A204.1 (cell line): ENCODE data around the gene FAM9C.
"Not testable (repeated sequence)": the region's sequence is repeated elsewhere in the genome, so short reads cannot be mapped to it uniquely, and the experiment has no call there.

Experiments used
- FAIRE-seq: peaks from 2 replicates; lab custom pipeline; 2012; peaks lifted over from hg19 to GRCh38; lab: Jason Lieb, UNC

The FAM9C gene

DNA sequence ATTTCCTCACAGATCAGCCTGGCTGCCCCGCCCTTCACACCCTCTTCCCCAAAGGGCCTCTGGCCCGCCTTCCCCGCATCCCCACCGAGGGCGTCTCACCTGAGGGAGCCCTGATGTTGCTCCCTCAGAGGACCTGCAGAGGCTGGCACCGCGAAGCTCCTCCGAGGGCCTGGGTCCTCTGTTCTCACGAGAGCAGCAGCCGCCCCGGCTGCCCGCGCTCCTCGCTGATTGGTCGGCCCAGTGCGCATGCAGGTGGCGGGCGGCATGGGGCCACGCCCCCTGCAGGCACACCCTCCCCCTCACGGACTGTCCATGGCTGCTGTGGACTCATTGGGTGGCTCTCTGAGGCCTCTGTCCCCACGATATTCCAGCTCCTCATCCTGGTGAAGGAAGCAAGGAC, at the start of gene FAM9C:
Gene FAM9C, minus strand, starts transcription at position 180 of the 400 bp plus-strand sequence. CDS start 831 bp downstream, outside the sequence.
- FAIRE-seq: no peak

- no peak for FAIRE-seq
Observed at GRCh38 chrX:13093529-13094140, 49.2 kb upstream of the FAM9C start.

GRCh38 chrX:13092455-13092941, 48.1 kb upstream of the FAM9C start:
- no peak for FAIRE-seq

DNA sequence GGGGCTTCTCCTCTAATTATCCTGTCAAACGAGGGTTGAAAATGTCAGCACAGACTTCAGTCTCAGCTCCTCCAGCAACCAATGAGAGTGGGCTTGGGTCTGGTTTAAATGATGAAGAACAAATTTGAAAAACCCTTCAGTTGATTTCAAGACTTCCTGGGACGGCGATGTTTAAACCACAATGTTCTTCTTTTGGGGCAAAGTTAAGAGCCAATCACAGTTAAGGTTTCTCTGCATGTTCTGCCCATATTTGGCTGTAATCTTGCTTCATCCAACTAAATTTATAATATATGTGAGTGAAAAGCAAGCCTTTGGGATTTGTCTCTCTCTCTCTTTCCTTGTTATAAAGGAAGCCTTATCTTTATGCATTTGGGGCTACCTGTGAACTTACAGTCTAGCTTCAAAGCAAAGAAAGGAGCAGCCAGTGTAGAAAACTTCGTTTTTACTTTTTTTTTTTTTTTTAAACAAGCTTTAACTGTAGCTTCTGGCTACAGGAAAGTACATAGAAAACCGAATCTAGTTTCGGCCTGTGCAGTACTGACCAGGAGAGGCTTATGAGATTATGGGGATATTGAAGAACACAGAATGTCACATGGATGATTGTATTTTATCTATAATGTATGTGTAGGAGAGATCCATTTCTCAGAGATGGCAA, 46.8 kb upstream of the FAM9C start:
- no peak for FAIRE-seq

GRCh38 chrX:13090339-13091110, 46.1 kb upstream of the FAM9C start:
- no peak for FAIRE-seq

DNA sequence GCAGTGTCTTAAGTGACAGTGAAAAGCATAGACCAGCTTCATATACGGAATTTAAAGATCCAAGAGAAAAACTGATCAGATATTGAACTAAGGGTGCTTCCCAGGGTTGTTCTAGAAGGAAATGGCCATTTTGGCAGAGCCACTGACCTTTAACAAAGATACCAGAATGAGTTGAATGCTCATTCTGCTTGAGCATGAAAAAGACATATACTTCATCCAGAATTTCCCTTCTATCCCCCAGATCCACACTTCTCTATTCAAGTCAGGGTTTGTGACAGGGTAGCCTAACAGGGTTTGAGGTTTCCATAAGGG, 45.6 kb upstream of the FAM9C start:
- FAIRE-seq: no peak

- no peak for FAIRE-seq
Observed at GRCh38 chrX:13088156-13088487, 43.7 kb upstream of the FAM9C start.

DNA sequence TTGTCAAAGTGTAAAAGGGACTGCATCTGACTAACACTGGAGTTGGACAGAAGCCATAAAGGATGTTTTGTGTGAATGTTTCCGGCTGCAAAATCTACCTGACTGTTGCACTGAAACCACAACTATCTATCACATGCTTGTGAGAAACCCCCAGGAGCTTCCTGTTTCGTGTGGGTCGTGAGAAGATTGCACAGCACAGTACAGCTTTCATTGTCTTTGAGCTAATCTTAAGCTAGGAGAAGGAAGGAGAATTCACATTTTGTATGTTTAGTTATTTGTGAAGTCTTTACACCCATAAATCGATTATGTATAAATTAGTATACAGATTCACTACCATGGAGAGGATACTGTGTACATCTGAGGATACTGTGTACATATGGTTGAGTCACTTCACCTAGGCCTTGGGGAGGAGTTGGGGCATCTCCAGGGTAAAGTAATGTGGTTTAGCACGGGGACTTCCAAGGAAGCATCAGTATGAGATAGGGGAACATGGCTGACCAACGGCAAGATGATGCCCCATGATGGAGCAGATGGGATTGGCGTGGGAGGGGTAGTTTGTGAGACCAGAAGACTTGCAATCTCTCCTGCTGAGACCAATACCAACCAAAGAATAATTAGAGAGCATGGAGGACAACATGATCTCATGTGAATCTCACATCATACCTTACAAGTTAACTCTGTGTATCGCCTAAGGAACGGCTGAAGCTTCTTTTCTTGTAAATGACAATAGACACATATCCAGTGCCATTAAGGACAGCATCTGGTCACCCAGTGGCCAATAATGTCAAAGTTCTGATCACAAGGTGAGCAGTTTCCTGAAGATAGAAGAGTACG, 43.1 kb upstream of the FAM9C start:
- FAIRE-seq: no peak

- not testable (repeated sequence) for FAIRE-seq
Observed at GRCh38 chrX:13086793-13087321, 42.4 kb upstream of the FAM9C start.

GRCh38 chrX:13086076-13086475, 41.7 kb upstream of the FAM9C start:
- no peak for FAIRE-seq

DNA sequence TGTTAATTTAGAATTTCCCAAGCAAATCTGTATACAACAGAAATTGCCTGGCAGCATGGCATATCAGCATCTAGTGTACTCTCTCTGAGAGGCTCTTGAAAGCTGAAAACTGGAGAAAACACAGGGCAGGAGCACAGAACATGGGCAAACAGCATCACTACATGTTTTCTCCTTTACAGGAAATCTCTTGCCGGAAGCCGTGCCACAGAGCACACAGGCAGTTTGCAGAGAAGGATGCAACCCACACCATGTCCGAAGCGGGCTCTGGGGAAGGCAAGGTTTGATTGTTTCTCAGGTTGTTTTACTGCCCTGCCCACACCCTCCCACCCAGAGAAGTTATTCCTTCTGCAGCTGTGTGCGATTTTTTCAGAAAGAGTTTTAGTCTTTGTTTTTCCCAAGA, 41.1 kb upstream of the FAM9C start:
- no peak for FAIRE-seq

DNA sequence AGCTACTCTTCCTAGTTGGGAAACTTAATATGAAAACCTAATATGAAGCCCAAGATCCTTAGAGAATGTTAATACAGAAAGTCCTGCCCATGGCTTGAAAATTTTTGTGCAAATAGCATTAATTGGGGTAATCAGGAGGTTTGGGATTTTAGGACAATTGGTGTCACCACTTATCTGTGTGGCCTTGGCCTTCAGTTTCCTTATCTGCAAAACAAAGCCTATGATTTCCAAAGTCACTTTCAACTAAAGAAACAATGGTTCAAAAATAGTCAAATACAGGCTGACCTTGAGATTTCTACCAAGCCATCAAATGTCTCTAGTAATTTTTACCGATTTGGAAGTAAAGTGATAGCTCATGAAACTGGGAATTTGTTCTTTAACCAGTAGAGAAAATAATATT, 40.2 kb upstream of the FAM9C start:
- no peak for FAIRE-seq

- FAIRE-seq: not testable (repeated sequence)
Observed at GRCh38 chrX:13083755-13084326, 39.4 kb upstream of the FAM9C start.

DNA sequence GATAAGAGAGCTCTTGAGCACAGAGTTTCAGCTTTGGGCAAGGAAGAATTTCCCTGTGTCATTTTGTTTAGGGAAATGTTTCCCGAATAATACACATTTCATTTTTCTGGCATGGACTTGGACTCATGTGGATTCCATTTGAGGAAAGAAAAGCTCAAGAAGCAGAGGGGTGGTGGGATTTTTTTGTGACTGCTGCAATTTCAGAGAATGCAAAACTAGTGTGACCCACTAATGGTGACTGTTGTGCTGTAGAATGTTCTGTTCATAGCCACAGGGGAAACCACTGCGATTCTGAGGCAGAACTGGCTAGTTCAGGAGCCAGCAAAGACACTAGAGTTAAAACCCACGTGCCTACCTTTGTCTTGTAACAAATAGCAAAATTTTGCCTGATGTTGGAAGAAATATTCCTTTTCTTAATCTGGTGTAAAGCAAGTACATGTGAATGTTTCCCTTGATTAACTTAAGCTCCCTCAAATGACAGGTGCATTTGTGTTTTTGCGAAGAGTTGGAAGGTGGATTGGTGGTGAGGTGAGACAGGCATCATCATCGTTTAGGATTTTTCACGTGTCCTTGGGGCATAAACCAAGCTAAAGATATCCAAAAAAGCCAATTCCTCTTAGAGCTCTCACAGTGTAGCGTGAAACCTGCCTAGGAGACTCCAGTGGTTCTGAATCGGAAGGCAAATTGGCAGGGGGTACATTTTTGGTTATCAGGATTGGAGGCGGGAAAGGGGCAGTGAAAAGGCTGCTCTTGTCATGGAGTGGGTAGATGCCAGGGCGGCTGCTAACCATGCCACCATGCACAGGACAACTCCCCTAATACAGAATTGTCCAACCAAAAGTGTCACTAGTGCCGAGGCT, 38.0 kb upstream of the FAM9C start:
- FAIRE-seq: no peak

DNA sequence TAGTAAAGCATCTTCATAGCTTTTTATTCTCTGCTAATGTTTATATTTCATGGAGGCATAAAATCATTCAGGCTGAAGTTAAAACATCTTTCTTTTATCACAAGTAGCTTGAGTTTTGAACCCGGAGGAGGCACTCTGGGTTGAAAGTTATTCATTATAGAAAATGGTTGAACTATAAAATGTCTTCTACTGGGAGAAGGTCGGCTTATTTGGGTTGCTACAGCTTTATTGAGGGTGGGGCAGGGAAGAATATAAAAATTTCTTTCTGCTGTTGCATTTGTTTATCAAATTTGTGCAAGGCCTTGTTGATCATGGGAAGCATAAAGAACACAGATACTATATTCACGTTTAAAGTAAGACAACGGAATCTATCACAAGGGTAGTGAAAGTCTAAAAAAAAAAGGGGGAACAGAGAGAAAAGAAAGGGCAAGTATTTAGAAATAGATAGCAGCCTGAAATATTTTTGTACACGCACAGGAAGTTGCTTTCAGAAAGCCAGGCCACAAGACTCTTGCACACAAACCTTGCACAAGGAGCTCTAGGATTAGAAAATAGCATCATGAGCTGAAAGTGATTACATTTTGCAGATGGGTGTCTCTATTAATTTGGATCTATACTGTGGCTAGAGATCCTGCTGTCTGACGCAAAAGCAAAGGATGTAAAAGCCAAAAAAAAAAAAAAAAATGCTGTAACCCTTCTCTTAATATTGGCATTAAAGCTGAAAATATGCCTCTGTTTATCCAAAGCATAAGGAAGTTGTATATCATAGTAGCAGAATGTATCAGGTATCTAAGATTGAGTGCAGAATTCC, 37.2 kb upstream of the FAM9C start:
- no peak for FAIRE-seq

- no peak for FAIRE-seq
Observed at GRCh38 chrX:13080128-13080795, 35.8 kb upstream of the FAM9C start.

DNA sequence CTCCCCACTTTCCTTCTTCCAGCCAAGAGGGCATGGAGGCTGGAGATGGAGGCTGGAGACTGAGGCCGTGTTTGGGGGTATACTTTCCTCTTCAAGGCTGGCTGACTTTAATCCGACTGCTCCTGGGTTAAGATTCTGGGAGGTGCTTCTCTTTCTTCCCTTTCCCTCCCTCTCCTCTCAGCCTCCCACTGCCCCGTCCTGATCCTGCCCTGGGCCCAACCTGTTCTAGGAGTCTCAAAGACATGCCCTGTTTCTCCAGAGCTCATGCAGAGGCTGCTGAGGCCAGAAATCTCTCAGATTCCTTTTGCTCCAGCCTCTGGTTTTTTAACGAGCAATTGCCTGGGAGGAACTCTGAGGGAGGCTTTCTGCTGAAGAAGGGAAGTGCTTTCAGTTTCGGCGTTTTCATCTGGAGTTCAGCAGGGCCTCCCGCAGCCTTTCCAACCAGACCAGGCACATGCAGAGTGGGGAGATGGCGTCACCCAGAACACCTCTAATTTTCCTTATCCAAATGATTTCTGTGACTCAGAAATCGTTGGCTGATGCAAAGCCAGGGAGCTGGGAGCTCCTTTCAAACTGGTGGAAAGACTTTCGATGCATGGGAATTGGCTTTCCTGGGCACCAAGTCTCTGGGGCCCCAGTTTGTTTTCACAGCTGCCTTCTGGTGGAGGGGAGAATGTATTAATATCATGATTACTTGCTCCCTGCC, 34.5 kb upstream of the FAM9C start:
- FAIRE-seq: no peak

DNA sequence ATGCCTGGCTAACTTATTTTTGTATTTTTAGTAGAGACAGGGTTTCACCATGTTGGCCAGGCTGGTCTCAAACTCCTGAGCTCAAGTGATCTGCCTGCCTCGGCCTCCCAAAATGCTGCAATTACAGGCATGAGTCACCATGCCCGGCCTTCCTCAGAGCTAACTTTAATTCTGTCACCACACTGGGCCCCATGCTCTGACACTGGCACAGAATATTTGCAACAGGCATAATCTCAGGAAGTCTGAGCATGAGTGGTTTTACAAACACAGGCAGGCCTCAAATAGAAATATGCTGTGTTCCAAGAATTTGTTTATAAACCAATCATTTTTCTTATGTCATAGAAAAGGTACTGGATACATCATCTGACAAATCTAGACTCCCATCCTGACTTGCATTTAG, 32.7 kb upstream of the FAM9C start:
- FAIRE-seq: no peak
